ENCODE measurements around the gene ST3GAL4.

DNA sequence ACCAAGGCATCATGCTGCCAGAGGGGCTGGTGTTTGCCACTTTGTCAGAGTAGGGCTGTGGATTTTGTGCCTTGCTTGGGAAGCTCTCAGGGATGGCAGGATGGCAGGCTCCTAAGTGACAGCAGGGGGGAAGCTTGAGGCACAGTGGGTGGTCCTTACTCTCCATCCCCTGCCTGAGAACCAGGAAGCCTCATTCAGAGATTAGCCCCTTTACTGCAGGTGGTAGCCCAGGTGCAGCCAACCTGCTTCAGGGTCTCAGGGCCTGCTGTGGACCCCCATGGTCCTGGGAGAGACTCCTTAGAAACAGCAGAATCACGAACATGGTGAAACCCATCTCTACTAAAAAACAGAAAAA, 8.9 kb upstream of the ST3GAL4 start:
- TF ChIP-seq POLR2AphosphoS5 (IDR thresholded peaks at IDR 0.05; ENCODE audit: low read depth, low read length) (no peak), POLR2A (IDR thresholded peaks at IDR 0.05; ENCODE audit: low read depth, low read length) (no peak)

Data from GM12892 (cell line).